HG03521 (cell line): Measurements from ENCODE around the gene SCUBE1.

Experiments used
- ATAC-seq: cut with Tn5 transposase; IDR thresholded peaks from one replicate; pipeline ENCODE4 v1.9.1; 2021; ENCODE audit warnings: mild to moderate bottlenecking, moderate library complexity; ENCODE audit not compliant: unreplicated experiment

Gene SCUBE1

GRCh38 chr22:43167001-43167589 lies 176.1 kb downstream of the SCUBE1 start:
- ATAC-seq: no peak

- no peak for ATAC-seq
Measured at GRCh38 chr22:43166132-43166930, 176.8 kb downstream of the SCUBE1 start.

DNA sequence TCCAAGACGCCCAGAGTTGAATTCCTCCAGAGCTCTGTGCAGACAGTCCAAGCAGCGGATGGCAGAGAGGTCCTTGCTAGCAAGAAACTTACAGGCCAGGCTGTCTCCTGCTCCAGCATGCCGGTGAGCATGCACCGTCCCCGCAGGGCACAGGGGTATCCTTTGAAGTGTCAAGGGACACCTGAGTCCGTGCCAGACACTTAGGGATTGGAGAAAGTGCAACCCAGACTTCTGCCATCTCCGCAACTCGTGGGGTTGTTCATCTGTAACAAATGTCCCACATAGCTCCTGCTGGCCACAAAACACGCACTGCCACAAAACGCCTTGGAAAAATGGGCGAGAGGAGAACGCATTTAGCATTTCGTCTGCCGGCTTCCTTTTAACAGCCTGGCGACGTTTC lies 178.5 kb downstream of the SCUBE1 start:
- ATAC-seq: no peak

- ATAC-seq: no peak
Measured at GRCh38 chr22:43163241-43163795, 179.9 kb downstream of the SCUBE1 start.

- ATAC-seq: no peak
Measured at GRCh38 chr22:43162412-43163150, 180.6 kb downstream of the SCUBE1 start.

DNA sequence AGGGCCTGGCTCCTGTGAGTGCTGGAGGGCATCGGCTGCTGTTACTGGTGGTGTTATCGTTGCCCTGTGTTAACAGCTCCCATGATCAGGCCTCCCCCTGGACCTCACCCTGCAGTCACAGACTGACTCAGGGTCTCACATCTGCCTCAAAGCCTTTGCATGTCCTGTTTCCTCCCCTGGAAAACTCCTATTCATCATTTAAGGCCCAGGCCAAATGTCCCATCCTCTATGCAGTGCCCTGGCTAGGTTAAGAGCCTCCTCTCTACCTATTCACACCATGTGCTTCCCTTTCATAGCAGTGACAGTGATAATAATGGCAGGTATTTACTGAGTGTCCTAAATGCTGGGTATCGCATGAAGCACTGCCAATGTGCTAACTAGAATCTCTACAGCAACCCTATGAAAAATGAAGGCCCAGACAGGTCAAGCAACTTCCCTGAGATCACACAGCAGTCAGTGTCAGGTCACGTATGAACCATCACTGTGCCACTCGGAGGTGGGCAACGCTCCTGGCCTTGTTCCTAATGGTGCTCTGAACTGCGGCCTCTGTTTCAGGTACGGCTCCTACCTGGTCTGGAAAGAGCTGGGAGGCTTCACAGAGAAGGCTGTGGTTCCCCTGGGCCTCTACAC lies 182.6 kb downstream of the SCUBE1 start:
- ATAC-seq: no peak

DNA sequence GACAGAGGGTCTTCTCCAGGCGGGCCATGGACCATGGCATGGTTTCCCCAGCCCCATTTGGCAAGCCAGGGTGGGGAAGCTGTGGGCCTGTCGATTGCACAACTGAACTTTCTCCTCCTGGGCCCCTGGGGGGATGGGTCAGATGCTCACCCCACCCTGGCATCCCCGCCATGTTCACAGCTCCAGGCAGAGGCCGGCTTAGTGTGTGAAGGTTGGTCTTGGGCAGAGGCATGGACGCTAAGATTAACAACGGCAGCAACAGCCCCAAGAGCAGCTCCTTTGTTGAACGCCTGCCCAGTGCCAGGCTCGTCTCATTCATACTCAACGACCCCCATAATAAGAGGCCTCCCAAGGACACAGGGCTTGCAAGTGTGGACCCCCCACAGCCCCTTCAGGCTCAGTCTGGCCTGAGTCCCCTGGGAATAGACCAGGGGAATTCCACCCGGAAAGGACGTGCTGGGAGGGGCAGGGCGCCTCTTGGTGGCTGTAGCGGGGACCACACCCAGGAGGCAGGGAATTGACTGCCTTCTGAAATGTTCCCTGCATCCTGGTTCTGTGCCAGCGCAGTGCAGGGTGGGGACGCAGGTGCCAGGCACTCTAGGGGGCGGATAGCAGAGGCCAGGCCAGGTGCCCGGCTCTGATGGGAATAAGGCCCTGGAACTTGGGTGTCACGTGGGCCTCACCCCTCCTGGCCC lies 183.5 kb downstream of the SCUBE1 start:
- no peak for ATAC-seq

DNA sequence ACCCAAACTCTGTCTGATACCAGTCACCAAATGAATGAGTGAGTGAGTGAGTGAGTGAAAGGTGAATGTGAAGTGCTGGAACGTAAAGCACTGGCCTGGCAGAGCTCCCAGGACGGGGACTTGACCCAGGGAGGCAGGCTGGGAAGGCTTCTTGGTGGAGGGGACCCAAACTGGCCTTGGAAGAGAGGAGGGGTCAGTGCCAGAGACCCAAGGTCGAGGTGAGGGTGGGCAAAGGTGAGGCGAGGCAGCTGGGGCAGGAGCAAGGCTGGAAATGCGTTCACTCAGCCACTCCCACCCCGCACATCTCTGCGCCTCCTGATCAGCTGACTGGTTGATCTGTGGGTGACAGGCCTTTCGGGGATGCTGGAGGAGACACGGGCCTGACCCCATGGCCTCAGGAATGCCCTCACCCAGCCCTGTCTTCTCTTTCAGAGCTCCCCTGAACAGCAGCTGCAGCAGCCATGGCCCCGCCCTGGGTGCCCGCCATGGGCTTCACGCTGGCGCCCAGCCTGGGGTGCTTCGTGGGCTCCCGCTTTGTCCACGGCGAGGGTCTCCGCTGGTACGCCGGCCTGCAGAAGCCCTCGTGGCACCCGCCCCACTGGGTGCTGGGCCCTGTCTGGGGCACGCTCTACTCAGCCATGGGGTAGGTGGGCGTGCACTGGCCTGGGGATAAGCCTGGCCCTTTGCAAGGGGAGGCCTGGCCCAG lies 184.2 kb downstream of the SCUBE1 start:
- ATAC-seq: no peak

GRCh38 chr22:43157874-43158546 lies 185.2 kb downstream of the SCUBE1 start:
- ATAC-seq: no peak

DNA sequence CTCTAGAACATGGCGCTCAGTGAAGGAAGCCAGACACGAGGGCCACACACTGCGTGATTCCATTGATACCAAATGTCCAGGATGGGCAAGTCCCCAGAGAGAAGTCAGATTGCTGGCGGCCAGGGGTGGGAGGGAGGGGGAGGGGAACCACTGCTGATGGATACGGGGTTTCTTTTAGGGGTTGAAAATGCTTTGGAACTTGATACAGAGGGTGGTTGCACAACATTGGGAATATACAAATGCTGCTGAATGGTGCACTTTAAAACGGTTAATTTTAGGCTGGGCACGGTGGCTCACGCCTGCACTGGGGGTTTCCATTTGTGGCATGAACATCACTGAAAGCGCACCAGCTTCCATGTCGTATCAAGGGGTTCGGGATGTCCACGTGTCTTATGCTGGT lies 186.8 kb downstream of the SCUBE1 start:
- no peak for ATAC-seq

GRCh38 chr22:43155789-43156188 lies 187.4 kb downstream of the SCUBE1 start:
- no peak for ATAC-seq

GRCh38 chr22:43154887-43155536 lies 188.2 kb downstream of the SCUBE1 start:
- no peak for ATAC-seq

- ATAC-seq: no peak
Measured at GRCh38 chr22:43153899-43154298, 189.3 kb downstream of the SCUBE1 start.

- ATAC-seq: no peak
Measured at GRCh38 chr22:43152357-43153071, 190.7 kb downstream of the SCUBE1 start.

GRCh38 chr22:43152003-43152356 lies 191.2 kb downstream of the SCUBE1 start:
- ATAC-seq: no peak

DNA sequence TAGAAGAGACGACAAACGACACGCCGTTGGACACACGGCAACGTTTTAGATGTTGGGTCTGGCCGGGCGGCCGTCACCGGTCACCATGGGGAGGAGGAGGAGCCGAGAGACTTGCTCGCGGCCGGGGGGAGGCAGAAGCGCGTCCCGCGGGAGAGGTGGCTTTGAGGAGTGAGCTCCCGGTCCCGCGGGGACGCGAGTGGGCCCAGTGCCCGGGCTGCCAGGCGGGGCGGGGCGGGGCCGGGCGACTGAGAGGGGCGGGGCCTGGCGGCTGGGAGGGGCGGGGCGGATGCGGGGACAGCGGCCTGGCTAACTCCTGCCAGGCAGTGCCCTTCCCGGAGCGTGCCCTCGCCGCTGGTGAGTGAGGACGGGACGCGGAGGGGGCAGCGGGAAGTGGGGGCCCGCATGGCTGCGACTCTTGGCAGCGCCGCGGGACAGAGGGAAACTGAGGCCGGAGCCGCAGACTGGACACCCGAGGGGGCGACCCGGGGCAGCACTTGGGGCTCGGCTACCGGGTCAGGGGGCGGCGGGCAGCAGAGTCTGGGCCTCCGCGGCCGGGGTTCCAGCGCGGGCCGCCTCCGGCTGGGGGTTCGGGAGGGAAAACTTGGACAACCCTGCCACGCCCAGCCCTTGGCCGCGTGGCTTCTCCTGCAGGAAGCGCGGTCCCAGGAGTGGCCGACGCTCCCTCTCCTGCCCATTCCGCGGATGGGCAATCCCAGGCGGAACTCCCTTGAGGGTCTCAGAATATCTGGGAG lies 191.7 kb downstream of the SCUBE1 start, which contains the start of gene TSPO:
TSPO (plus strand) TSS at position 309 of the 752 bp plus-strand sequence. CDS start 7,680 bp downstream, outside the sequence.
- no peak for ATAC-seq

DNA sequence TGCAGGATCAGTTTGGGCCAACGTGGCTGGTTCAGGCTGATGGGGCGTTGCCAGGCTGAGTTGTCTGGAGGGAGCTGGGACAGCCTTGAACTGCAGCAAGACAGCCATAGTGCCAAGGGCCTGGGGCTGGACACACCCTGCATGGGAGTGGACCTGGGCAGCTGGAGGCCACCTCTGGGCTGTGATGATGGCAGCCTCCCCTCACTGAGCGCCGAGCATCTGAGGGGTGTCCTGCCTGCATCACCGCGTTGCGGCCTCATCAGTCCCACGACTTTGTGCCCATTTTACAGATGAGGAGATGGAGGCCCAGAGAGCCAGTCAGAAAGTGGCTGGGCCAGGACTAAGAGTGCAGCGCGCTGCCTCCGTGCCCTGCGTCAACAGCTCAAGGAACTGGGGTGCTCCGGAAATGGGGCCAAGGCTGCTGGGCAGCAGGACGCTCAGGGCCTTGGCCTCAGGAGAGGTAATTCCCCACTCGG lies 192.4 kb downstream of the SCUBE1 start:
- no peak for ATAC-seq
